Measurements from ENCODE around the gene ZNF730.
"Not testable (repeated sequence)": the region's sequence is repeated elsewhere in the genome, so short reads cannot be mapped to it uniquely, and the experiment has no call there.

ZNF730 gene

DNA sequence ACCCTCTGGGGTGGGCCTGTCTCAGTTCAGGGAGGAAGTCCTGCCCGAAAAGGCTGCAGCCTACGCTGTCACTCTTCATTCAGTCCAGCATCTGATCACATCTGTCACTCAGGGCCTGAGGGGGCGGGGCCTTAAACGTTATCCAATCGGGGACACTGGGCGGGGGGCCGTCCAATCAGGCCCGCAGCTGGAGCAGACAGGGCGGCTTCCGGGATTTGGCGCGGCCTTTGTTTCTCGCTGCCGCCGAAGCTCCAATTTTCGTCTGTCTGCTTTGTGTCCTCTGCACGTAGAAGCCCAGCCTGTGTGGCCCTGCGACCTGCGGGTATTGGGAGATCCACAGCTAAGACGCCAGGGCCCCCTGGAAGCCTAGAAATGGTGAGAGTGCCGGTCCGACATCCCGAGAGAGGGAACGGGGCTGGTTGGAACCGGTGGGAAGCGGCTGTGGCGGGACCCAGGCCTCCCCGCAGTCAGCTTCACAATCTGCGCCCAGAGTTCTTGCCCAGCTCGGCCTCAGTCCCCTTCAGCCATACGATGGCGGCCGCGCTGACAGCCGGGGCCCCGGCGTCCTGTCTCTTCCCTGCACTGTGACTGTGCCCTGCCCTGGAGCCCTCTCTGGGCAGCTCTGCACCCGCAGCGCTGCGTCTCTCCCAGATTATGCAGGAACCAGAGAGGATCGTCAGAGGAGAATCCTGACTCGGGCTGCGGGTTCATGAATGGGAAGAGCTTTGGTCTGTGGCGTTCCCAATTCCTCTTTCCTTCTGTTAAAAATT lies at the start of gene ZNF730:
Gene ZNF730, plus strand, starts transcription at position 224 of the 770 bp plus-strand sequence. Its CDS starts 149 bp downstream, at position 373.
- peak; percentile 56 to 83 for DNase-seq

DNA sequence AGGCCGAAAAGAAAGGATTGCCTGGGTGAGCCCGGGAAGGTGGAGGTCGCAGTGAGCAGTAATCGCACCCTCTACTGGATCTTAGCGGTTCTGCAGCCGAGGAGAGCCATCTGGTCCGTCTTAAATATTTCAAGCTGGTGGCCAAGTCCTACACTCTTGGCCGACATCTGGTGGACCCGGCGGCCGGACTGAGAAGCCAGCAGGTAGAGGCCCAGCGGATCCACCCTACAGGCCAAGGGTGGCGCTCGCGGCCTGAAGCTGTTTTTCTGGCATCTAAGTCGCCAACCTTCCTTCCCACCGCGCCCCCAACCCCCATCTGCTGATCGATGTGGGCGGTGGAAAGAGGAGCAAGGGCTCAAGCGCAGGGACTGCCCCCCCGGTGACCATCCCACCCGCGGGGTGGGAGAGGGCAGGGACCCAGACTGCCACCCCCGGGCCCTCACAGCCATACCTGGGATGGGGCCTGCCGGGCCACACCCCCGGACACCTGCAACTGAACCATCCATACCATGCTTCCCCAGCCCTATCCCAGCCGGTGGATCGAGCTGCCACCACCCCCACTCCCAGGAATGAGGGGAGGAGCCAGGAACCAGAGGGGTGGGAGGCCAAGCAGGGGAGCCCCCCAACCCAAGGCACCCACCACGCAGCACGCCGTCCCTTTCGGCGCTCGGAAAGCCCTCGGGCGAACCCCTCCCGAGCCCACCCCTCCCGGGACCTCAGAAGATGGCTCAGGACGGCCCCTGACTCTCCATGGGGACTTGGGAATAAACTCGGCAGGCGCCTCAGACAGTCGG lies 46.3 kb upstream of the ZNF730 start:
- peak; percentile 13 to 69 for DNase-seq

DNA sequence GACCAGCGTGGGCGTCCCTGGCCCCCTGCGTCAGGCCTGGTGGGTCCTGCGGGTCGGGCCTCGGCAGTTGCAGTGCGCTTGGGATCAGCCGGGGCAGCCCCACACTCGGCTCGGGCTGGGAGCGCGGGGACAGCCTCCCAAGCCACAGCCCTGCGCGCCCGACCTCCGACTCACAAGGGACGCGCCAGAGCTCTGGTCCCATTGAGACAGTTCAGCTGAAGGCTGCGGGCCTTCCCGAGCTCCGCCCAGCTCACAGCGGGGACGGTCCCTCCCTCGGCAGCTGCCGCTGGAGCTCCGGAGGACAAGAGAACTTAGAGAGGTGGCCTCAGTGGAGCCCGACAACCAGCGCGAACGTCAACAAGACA lies 45.7 kb upstream of the ZNF730 start:
- DNase-seq, result peak; percentile 29 to 66

GRCh38 chr19:23075031-23075733 lies 41.6 kb upstream of the ZNF730 start:
- peak; percentile 82 to 85 for DNase-seq

DNA sequence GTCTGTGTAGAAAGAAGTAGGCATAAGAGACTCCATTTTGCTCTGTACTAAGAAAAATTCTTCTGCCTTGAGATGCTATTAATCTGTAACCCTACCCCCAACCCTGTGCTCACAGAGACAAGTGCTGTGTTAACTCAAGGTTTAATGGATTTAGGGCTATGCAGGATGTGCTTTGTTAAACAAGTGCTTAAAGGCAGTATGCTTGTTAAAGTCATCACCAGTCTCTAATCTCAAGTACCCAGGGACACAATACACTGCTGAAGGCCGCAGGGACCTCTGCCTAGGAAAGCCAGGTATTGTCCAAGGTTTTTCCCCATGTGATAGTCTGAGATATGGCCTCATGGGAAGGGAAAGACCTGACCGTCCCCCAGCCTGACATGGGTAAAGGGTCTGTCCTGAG lies 39.0 kb upstream of the ZNF730 start:
- not testable (repeated sequence) for DNase-seq

DNA sequence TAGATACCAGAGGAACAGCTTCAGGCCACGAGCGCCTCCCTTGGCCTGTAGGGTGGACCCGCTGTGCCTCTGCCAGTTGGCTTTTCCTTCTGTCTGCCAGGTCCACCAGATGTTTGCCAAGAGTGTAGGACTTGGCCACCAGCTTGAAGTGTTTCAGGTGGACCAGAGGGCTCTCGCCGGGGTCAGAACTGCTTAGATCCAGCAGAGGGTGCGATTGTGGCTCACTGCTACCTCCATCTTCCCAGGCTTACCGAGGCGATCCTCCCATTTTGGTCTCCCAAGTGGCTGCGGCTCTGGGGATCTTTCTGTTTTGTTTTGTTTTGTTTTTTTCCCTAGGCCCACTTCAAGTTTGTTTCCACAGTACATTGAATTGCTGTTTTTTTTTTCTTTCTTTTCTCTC lies 23.0 kb upstream of the ZNF730 start:
- no peak for DNase-seq

DNA sequence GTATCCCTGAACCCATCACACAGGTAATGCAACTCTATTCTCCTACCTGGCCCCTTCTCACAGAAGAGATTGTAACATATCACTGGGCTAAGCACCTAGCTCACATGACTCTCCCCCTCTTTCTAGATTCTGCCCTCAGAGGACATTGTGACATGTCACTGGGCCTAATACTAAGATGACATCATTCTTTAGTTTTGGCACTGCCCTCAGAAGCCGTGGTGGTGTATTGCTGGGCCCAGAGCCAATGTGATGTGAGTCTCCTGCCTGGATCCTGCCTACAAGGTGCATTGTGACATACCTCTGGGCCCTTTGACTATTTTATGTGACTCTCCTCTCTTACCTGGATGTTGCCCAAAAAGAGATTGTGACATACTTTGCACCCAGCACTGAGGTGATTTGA lies 21.4 kb upstream of the ZNF730 start:
- DNase-seq, result no peak

DNA sequence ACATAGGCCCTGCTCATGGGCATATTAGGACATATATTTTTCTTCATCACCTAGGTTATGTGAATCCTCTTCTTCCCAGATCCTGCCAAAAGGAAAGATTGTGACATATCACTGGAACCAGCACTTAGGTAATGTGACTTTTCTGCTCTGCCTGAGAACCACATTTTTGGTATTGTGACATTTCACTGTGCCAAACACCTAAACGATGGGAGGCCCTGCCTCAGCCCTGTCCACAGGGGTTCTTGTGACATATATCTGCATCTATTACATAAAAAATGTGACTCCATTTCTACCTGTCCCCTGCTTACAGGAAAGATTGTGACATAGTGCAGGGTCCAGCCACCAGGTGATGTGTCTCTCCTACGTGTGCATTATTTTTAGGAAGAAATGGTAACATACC lies 18.5 kb upstream of the ZNF730 start:
- DNase-seq, result no peak

- DNase-seq, result no peak
These were observed 17.8 kb upstream of the ZNF730 start for GRCh38 chr19:23098988-23099387.

DNA sequence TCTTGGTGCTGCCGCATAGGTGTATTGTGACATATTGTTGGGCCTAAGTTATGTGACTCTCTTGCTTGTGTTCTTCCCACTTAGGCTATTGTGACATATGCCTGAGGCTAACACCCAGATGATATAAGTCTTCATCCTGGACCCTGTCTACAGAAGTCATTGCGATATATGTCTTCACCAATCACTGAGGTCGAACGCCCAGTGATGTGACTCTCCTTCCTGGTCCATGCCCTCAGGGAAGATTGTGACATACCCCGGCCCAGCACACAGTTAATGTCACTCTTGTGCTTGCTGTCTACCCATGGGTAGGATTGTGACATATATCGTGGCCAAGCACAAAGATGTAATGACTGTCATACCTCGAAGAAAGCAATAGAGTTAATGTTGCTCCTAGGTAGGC lies 16.9 kb upstream of the ZNF730 start:
- DNase-seq, result no peak

- no peak for DNase-seq
These were observed 15.6 kb upstream of the ZNF730 start for GRCh38 chr19:23101241-23101640.

DNA sequence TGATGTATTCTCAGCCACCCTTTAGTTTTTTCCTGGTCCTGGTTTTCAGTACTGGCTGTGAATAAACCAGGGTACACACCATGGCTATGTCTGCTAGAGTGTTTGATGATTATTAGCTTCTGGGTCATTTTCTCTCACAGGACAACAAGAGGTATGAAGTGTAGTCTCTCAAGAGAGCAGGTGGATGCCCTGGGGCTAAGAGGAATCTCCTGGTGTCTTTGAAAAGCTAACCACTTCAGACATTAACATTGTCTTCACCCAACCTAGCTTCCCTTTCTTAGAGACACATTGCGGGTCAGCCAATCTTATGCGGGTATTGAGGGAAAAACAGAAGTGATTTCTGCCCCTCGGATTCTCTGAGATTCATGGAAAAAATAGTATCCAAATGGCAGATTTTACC lies 1.6 kb downstream of the ZNF730 start:
- DNase-seq, result no peak

GRCh38 chr19:23134211-23134610 lies 17.4 kb downstream of the ZNF730 start:
- not testable (repeated sequence) for DNase-seq

DNA sequence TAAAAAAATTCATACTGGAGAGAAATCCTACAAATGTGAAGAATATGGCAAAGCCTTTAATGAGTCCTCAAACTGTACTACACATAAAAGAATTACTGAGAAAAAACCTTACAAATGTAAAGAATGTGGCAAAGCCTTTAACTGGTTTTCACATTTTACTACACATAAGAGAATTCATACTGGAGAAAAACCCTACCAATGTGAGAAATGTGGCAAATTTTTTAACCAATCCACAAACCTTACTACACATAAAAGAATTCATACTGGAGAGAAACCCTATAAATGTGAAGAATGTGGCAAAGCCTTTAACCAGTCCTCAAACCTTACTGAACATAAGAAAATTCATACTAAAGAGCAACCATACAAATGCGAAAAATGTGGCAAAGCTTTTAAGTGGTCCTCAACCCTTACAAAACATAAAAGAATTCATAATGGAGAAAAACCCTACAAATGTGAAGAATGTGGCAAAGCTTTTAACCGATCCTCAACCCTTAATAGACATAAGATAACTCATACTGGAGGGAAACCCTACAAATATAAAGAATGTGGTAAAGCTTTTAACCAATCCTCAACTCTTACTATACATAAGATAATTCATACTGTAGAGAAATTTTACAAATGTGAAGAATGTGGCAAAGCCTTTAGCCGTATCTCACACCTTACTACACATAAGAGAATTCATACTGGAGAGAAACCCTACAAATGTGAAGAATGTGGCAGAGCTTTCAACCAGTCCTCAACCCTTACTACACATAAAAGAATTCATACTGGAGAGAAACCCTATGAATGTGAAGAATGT lies 29.0 kb downstream of the ZNF730 start:
- DNase-seq, result no peak

- no peak for DNase-seq
These were observed 43.9 kb downstream of the ZNF730 start for GRCh38 chr19:23160766-23161165.

GRCh38 chr19:23168286-23168685 lies 51.5 kb downstream of the ZNF730 start:
- not testable (repeated sequence) for DNase-seq

- DNase-seq, result no peak
These were observed 66.4 kb downstream of the ZNF730 start for GRCh38 chr19:23183251-23183650.

DNA sequence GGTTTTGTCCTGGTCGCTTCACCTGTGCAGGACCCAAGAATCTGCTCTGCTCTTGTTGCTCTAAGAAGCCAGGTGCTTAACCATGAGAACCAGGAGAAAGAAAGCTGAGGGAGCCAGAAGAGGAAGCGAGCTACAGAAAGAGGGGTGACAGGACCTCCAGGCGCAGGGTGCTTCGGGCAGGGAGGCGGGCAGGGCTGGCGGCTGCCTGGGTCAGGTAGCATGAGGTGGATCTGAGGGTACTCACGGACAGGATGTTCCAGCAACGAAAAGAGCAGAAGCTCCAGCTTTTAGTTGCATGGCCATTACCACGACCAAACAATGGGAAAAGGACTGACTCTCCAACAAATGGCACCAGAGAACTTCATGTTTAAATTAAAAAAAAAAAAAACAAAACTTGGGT lies 73.5 kb downstream of the ZNF730 start:
- DNase-seq, result no peak

All from NCI-H526 (cell line).